IMR-90 (cell line): ENCODE measurements around the gene TP73. TPM values are rescaled to one million over a fixed set of nuclear protein-coding genes. Genes with fewer than 3 reads are reported as not detected.

Source experiments
- ATAC-seq: fragments of 200-7000 bp; cut with Tn5 transposase; 2 replicates; pipeline ENCODE4 v1.9.1; 2020; ENCODE audit warnings: low read depth, mild to moderate bottlenecking, moderate library complexity
- BruUV-seq: library from RNA; stranded (reverse); fragments of 400-500 nt; replicated peaks from 2 replicates; lab custom pipeline; 2021; lab: Mats Ljungman, UMichigan
- CTCF ChIA-PET: fragments of 300-600 bp; formaldehyde crosslinking; extraction: SDS; loops from one replicate; lab custom pipeline; 2021; ENCODE audit warnings: antibody characterized with exemption; lab: Yijun Ruan, JAX
- POLR2A ChIA-PET: fragments of 300-600 bp; sonication (Branson Sonifier 250); formaldehyde crosslinking; loops from one replicate; lab custom pipeline; 2022; ENCODE audit warnings: antibody characterized with exemption; ENCODE audit not compliant: unreplicated experiment; lab: Charles Lee
- DNase-seq: peaks from one replicate; pipeline ENCODE4 v3.0.0; 2013
- H2AFZ ChIP-seq: replicated peaks from 2 replicates; pipeline ENCODE3; 2013; ENCODE audit warnings: low read length, mild to moderate bottlenecking; ENCODE audit not compliant: poor library complexity
- H2AK5ac ChIP-seq: 2 replicates; pipeline ENCODE4 v1.6.1; 2013; ENCODE audit warnings: low read depth, low read length, inconsistent platforms
- H2AK9ac ChIP-seq: replicated peaks from 2 replicates; pipeline ENCODE3; 2013; ENCODE audit warnings: mild to moderate bottlenecking, low read depth, low read length, moderate library complexity; ENCODE audit not compliant: poor library complexity
- H2BK120ac ChIP-seq: 2 replicates; pipeline ENCODE4 v1.6.1; 2013; ENCODE audit warnings: low read depth, low read length, inconsistent platforms
- H2BK15ac ChIP-seq: 3 replicates; pipeline ENCODE4 v1.6.1; 2013; ENCODE audit warnings: low read depth, low read length, inconsistent platforms
- H2BK20ac ChIP-seq: 2 replicates; pipeline ENCODE4 v1.6.1; 2013; ENCODE audit warnings: low read depth, mild to moderate bottlenecking, inconsistent platforms, low read length, moderate library complexity
- H2BK5ac ChIP-seq: 2 replicates; pipeline ENCODE4 v1.6.1; 2013; ENCODE audit warnings: mild to moderate bottlenecking, low read depth, low read length, inconsistent platforms; ENCODE audit not compliant: poor library complexity, severe bottlenecking
- H3K14ac ChIP-seq: replicated peaks from 2 replicates; pipeline ENCODE4 v1.6.1; 2013; ENCODE audit warnings: low read depth, low read length, inconsistent platforms
- H3K18ac ChIP-seq: 2 replicates; pipeline ENCODE4 v1.6.1; 2013; ENCODE audit warnings: low read depth, low read length, control low read depth
- H3K23ac ChIP-seq: 2 replicates; pipeline ENCODE4 v1.6.1; 2013; ENCODE audit warnings: low read depth, low read length, inconsistent platforms
- H3K27ac ChIP-seq: 2 replicates; pipeline ENCODE4 v1.5.1; 2013; ENCODE audit warnings: mild to moderate bottlenecking, control low read depth, low read length; ENCODE audit not compliant: insufficient read depth
- H3K27me3 ChIP-seq: 2 replicates; pipeline ENCODE4 v1.6.1; 2013; ENCODE audit warnings: low read length; ENCODE audit not compliant: control insufficient read depth, insufficient read depth
- H3K36me3 ChIP-seq: 2 replicates; pipeline ENCODE4 v1.6.1; 2013; ENCODE audit warnings: low read length, mixed read lengths; ENCODE audit not compliant: control insufficient read depth, insufficient read depth
- H3K4ac ChIP-seq: 2 replicates; pipeline ENCODE4 v1.6.1; 2013; ENCODE audit warnings: low read depth, low read length, inconsistent platforms
- H3K4me1 ChIP-seq: 2 replicates; pipeline ENCODE4 v1.6.1; 2013; ENCODE audit warnings: low read length, mixed read lengths; ENCODE audit not compliant: control insufficient read depth, insufficient read depth
- H3K4me2 ChIP-seq: 2 replicates; pipeline ENCODE4 v1.6.1; 2013; ENCODE audit warnings: low read depth, mild to moderate bottlenecking, control low read depth, low read length, moderate library complexity
- H3K4me3 ChIP-seq: 2 replicates; pipeline ENCODE4 v1.5.1; 2013; ENCODE audit warnings: low read depth, mild to moderate bottlenecking, control low read depth, low read length, moderate library complexity; ENCODE audit not compliant: insufficient read depth
- H3K56ac ChIP-seq: 2 replicates; pipeline ENCODE4 v1.6.1; 2013; ENCODE audit warnings: low read length, inconsistent platforms; ENCODE audit not compliant: insufficient read depth; ENCODE audit errors: extremely low read depth
- H3K79me1 ChIP-seq, 2 experiments: 2 replicates each; pipeline ENCODE4 v1.6.1; 2013; ENCODE audit warnings: low read length in 2 of 2, inconsistent platforms in 1 of 2, low read depth in 1 of 2
- H3K9ac ChIP-seq: 2 replicates; pipeline ENCODE4 v1.6.1; 2013; ENCODE audit warnings: low read depth, low read length, control low read depth
- H3K9me1 ChIP-seq: 2 replicates; pipeline ENCODE4 v1.6.1; 2013; ENCODE audit warnings: low read length, inconsistent platforms; ENCODE audit not compliant: insufficient read depth
- H3K9me3 ChIP-seq: 2 replicates; pipeline ENCODE4 v1.6.1; 2013; ENCODE audit warnings: low read length; ENCODE audit not compliant: control insufficient read depth, insufficient read depth
- H4K20me1 ChIP-seq: 2 replicates; pipeline ENCODE4 v1.6.1; 2013; ENCODE audit warnings: low read length, inconsistent platforms; ENCODE audit not compliant: insufficient read depth
- H4K5ac ChIP-seq: 2 replicates; pipeline ENCODE4 v1.6.1; 2013; ENCODE audit warnings: mild to moderate bottlenecking, low read depth, low read length, control low read depth
- H4K8ac ChIP-seq, 2 experiments: 2 replicates each; pipeline ENCODE4 v1.6.1; 2013; ENCODE audit warnings: low read depth in 2 of 2, low read length in 2 of 2, control low read depth in 1 of 2, inconsistent platforms in 1 of 2
- H4K91ac ChIP-seq: 2 replicates; pipeline ENCODE4 v1.6.1; 2013; ENCODE audit warnings: low read depth, low read length, inconsistent platforms; ENCODE audit not compliant: insufficient read depth
- CEBPB ChIP-seq: IDR thresholded peaks from 2 replicates; pipeline ENCODE4 v1.6.1; 2012; ENCODE audit warnings: low read depth, low read length, improper control_type of control experiment
- CHD1 ChIP-seq: IDR thresholded peaks from 2 replicates; pipeline ENCODE4 v1.6.1; 2012; ENCODE audit warnings: low read depth, low read length, improper control_type of control experiment
- MAFK ChIP-seq: IDR thresholded peaks from 2 replicates; pipeline ENCODE4 v1.6.1; 2012; ENCODE audit warnings: low read depth, low read length, improper control_type of control experiment
- MAZ ChIP-seq: IDR thresholded peaks from 2 replicates; pipeline ENCODE4 v1.6.1; 2012; ENCODE audit warnings: low read depth, mild to moderate bottlenecking, low read length, improper control_type of control experiment, moderate library complexity, borderline replicate concordance
- MXI1 ChIP-seq: IDR thresholded peaks from 2 replicates; pipeline ENCODE4 v1.6.1; 2012; ENCODE audit warnings: low read depth, mild to moderate bottlenecking, low read length, moderate library complexity, borderline replicate concordance
- RCOR1 ChIP-seq: IDR thresholded peaks from 2 replicates; pipeline ENCODE4 v1.6.1; 2012; ENCODE audit warnings: mild to moderate bottlenecking, low read length, improper control_type of control experiment; ENCODE audit not compliant: insufficient replicate concordance
- WGBS, 2 experiments: methylation state at CpG; one replicate each; pipeline versions ENCODE4 v1.1.5 to v1.1.7; 2013; ENCODE audit warnings: missing lambda C conversion rate in 2 of 2; ENCODE audit not compliant: insufficient read length in 1 of 2; ENCODE audit errors: extremely low coverage in 2 of 2; 5-methylcytosine and 5-hydroxymethylcytosine counted together
- dilution Hi-C: fragments of 300-500 bp; cut with HindIII; formaldehyde crosslinking; loops from one replicate; pipeline ENCODE4 v1.14.3; 2018; ENCODE audit warnings: low sequenced_read_pairs; ENCODE audit not compliant: unreplicated experiment
- in situ Hi-C: fragments of 300-500 bp; cut with MboI; formaldehyde crosslinking; loops from 3 replicates; pipeline ENCODE4 v1.14.3; 2019; ENCODE audit warnings: low sequenced_read_pairs, inconsistent platforms, mixed read lengths
- intact Hi-C: fragments of 100-400 bp; cut with micrococcal nuclease; formaldehyde crosslinking; loops from 2 replicates; pipeline ENCODE4 v1.10.0; 2022
- polyA plus RNA-seq, 3 experiments: library from polyadenylated mRNA; depleted of rRNA; stranded (reverse); fragments of >200 nt; gene quantifications; 2 replicates each; pipeline ENCODE4 v1.2.3, GENCODE V29; 2012; ENCODE audit warnings: low replicate concordance in 1 of 3
- total RNA-seq: library from RNA; depleted of rRNA; stranded (reverse); fragments of >200 nt; gene quantifications from 2 replicates; pipeline ENCODE4 v1.2.3, GENCODE V29; 2012
- TF ChIP-seq, protein P1 (sequence below): conservative IDR thresholded peaks from 2 replicates; pipeline ENCODE4 v1.5.1; 2012; ENCODE audit warnings: mild to moderate bottlenecking, low read depth, low read length, improper control_type of control experiment
- TF ChIP-seq, protein P2 (sequence below): fragments of 150-350 bp; IDR thresholded peaks from 2 replicates; pipeline ENCODE4 v1.6.1; 2016; ENCODE audit warnings: low read depth, mild to moderate bottlenecking, low read length, moderate library complexity, borderline replicate concordance

Gene TP73
- total and polyA plus RNA-seq, 2 of the 4 experiments (the other 2 are of a cell fraction), result not detected

DNA sequence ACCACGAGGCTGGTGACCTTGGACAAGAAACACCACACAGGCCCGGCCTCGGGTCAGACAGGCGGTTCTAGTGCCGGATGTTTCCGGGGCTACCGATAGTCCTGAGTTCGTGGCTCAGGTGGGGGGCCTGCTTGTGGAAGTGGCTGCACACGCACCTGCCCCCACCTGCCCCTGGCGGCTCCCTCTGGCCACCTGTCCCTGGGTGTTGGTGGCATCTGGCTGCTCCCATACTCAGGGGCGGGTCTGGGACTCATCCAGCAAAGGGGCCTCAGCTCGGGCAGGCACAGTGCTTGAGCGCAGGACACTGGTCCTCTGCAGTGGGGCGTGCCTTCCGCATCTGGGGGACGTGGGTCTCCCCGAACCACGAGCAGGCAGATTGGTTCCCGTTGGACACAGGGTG is 33.6 kb downstream of the TP73 start:
- CTCF ChIA-PET, result interaction anchor here (1.2 kb wide), 1 partner anchor 39 kb away, joined by 4 read pairs; no protein-coding TSS in a partner anchor
- intact Hi-C loops, result no loop called here
- H2BK15ac ChIP-seq, result no peak overlapping the region

More for the DNA sequence above, 33.6 kb downstream of the TP73 start:
- H3K4me1 ChIP-seq, result no peaks in the 10 kb centered on the region
- H4K91ac ChIP-seq, result no peak overlapping the region
- no peak overlapping the region for H3K14ac ChIP-seq
- POLR2A ChIA-PET, result no interaction called here
- no peaks in the 10 kb centered on the region for H3K79me1 ChIP-seq
- 80% methylated on average over 10 of the region's 19 CpGs; no CpG with 5 or more reads in 1 of the 2 experiments for WGBS, 2 experiments
- no peaks in the 10 kb centered on the region for H3K36me3 ChIP-seq
- no peak overlapping the region for H3K4ac ChIP-seq
- no peak overlapping the region for H3K4me3 ChIP-seq
- no peak overlapping the region for H2BK20ac ChIP-seq
- no peak for ATAC-seq
- no peak overlapping the region for H3K18ac ChIP-seq
- H4K8ac ChIP-seq, result no peak overlapping the region
- H2AK5ac ChIP-seq, result no peak overlapping the region
- H3K4me2 ChIP-seq, result no peak overlapping the region
- no peaks in the 10 kb centered on the region for H3K9me1 ChIP-seq
- H3K9ac ChIP-seq, result no peak overlapping the region
- dilution Hi-C loops (no loop called here), in situ Hi-C loops (no loop called here)
- peaks cover 27% of the 10 kb centered on the region; the same call in 1 of the 2 replicates for H3K27me3 ChIP-seq
- no peaks in the 10 kb centered on the region for H4K20me1 ChIP-seq
- no peak overlapping the region for H2BK120ac ChIP-seq
- no peak overlapping the region for H2AK9ac ChIP-seq
- BruUV-seq, result no TSS peak
- no peak overlapping the region for H3K23ac ChIP-seq
- no peak overlapping the region for H4K5ac ChIP-seq
- H2AFZ ChIP-seq, result no peak overlapping the region
- TF ChIP-seq CEBPB, result no peak
- no peak for TF ChIP-seq MAZ
- no peak for TF ChIP-seq MAFK
- TF ChIP-seq RCOR1, result no peak
- TF ChIP-seq CHD1, result no peak
- TF ChIP-seq, protein P1, sequence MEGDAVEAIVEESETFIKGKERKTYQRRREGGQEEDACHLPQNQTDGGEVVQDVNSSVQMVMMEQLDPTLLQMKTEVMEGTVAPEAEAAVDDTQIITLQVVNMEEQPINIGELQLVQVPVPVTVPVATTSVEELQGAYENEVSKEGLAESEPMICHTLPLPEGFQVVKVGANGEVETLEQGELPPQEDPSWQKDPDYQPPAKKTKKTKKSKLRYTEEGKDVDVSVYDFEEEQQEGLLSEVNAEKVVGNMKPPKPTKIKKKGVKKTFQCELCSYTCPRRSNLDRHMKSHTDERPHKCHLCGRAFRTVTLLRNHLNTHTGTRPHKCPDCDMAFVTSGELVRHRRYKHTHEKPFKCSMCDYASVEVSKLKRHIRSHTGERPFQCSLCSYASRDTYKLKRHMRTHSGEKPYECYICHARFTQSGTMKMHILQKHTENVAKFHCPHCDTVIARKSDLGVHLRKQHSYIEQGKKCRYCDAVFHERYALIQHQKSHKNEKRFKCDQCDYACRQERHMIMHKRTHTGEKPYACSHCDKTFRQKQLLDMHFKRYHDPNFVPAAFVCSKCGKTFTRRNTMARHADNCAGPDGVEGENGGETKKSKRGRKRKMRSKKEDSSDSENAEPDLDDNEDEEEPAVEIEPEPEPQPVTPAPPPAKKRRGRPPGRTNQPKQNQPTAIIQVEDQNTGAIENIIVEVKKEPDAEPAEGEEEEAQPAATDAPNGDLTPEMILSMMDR, result no peak
- TF ChIP-seq, protein P2, sequence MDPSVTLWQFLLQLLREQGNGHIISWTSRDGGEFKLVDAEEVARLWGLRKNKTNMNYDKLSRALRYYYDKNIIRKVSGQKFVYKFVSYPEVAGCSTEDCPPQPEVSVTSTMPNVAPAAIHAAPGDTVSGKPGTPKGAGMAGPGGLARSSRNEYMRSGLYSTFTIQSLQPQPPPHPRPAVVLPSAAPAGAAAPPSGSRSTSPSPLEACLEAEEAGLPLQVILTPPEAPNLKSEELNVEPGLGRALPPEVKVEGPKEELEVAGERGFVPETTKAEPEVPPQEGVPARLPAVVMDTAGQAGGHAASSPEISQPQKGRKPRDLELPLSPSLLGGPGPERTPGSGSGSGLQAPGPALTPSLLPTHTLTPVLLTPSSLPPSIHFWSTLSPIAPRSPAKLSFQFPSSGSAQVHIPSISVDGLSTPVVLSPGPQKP, result no peak
- no peak for TF ChIP-seq MXI1
- no peak overlapping the region for H3K27ac ChIP-seq
- H3K56ac ChIP-seq, result no peak overlapping the region
- DNase-seq, result no peak
- H3K9me3 ChIP-seq, result no peaks in the 10 kb centered on the region
- no peak overlapping the region for H2BK5ac ChIP-seq
